GM19025 (cell line): ENCODE data around the gene PHACTR2.

Experiments used
- ATAC-seq: cut with Tn5 transposase; IDR thresholded peaks from one replicate; pipeline ENCODE4 v1.9.1; 2021; ENCODE audit warnings: mild to moderate bottlenecking, low read depth, moderate library complexity; ENCODE audit not compliant: unreplicated experiment

PHACTR2 gene

DNA sequence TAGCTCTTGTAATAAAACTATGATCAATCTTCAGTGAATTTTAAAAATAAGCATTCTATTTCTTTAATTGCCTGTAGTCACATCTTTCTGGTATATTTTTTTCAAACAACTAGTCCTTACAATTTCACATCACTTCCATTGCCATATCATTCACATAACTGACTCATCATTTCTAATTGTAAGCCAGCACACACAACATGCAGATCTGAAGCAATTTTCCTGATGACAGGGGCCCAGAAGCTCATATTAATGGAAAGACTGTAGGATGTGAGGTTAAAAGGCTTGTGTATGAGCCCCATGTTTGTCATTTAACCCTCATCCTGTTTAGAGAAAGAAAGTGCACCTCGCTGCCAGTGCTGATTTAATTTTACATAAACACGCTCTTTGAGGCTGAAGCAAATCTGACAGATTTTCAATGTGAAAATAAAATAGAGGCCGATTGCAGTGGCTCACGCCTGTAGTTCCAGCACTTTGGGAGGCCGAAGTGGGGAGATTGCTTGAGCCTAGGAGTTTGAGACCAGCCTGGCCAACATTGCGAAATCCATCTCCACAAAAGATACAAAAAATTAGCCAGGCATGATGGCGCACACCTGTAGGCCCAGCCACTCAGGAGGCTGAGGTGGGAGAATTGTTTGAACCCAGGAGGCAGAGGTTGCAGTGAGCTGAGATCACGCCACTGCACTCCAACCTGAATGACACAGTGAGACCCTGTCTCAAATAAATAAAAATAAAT is 125.2 kb downstream of the PHACTR2 start:
- ATAC-seq: no peak

DNA sequence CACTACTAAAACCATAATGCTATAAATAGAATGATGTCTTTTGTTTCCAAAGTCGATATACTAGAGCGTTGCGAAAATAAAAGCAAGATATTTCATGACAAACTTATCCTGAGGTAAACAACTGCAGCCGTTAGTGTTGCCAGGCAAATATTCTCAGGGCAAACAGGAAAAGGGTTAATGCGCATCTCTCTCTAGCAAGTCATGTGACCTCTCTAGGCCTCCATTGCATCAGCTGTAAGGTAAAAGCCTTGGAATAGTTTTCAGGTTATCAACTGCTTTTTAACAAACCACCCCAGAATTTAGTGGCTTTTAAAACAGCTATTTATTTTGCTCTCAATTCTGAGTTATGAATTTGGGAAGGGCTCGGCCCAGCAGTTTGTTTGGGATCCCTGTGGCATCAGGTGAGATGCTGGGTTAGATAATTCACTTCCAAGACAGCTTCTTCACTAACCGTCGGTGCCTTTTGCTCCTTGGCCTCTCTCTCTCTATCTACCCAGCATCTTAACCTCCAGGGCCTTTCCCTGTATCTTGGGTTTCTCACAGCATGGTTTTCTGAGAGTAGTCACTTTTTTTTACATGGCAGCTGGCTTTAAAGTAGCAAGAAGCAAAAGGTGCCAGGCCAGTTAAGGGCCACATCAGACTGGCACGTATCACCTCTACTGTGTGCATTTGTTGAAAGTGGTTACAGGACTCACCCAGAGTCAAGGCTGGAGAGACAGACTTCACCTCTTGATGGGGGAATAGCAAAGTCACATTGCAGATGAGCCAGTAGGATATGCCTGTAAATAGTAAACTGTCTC is 126.2 kb downstream of the PHACTR2 start:
- no peak for ATAC-seq

DNA sequence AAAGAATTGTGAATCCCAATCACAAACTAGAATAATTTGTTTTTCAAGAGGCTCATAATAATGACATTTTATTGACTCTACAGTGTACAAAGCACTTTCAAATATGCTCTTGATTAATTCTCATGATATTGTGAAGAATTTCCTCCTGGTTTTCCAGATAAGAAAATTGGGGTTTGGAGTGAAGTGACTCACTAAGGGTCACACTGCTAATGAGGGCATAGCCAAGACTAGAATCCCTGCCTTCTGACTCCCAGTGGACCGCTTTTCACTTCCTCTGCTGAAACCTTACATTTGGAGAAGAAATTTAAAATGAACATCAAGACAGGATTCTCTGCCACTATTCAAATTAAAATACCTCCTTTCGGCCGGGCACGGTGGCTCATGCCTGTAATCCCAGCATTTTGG is 127.1 kb downstream of the PHACTR2 start:
- no peak for ATAC-seq

DNA sequence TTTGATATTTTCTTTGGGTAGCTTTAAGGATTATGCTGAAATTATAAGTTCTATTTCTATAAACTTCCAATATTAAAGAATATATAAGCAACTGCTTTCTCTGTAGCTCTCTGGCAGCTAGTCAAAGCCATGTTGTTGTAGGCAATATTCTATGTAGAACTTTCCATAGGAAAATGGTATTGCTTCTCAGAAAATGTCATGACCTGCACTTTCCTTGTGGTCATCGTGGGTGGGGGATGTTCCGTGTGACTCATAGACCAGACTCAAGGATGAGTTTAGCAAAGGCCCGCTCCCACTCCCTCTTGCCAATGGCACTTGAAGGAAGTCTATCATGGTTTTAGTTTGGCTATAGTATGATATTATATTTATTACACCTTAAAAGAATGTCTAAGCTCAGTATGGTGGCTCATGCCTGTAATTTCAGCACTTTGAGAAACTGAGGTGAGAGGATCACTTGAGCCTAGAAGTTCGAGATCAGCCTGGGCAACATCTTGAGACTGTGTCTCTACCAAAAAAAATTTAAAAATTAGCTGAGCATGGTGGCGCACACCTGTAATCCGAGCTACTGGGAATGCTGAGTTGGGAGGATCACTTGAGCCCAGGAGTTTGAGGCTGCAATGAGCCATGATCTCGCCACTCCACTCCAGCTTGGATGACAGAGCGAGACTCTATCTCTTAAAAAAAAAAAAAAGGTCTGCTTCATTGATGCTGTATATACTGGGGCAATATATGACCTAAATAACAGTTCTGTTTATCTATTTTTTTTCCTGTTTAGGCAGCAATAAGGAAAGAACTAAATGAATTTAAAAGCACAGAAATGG is 128.7 kb downstream of the PHACTR2 start:
- ATAC-seq: no peak

DNA sequence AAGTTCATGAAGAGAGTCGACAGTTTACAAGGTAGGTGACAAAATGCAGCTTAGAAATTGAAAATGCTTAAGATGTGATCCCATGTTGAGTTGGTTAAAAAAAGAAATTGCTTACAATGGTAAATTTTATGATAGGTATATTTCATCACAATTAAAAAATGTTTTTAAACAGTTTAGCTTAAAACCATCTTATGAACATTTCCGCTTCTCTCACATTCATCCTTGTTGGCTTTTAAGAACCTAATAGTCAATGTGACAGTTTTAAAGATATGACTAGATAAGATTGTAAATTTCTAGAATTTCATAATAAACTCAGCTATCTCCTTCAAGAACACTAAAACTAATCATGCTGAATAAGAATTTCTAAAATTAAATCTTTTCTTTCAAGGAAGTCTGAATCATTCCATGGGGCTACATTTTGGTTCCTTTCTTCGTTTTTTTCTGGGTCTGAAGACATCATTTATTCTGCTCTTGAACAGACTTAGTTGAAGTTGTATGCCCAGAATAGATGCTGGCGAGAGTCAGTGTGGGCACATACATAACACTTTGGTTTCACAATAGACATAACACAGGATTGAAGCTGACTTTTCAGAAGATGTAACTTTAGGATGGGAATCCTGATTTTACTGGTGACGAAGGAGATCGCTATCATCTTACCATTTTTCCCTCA is 129.5 kb downstream of the PHACTR2 start:
- ATAC-seq: no peak

- ATAC-seq: no peak
Measured at GRCh38 chr6:143810745-143811144, 133.0 kb downstream of the PHACTR2 start.

GRCh38 chr6:143811501-143812157 is 133.9 kb downstream of the PHACTR2 start:
- no peak for ATAC-seq

- ATAC-seq: no peak
Measured at GRCh38 chr6:143817621-143818020, 139.9 kb downstream of the PHACTR2 start.

GRCh38 chr6:143821359-143821758 is 143.6 kb downstream of the PHACTR2 start:
- no peak for ATAC-seq

DNA sequence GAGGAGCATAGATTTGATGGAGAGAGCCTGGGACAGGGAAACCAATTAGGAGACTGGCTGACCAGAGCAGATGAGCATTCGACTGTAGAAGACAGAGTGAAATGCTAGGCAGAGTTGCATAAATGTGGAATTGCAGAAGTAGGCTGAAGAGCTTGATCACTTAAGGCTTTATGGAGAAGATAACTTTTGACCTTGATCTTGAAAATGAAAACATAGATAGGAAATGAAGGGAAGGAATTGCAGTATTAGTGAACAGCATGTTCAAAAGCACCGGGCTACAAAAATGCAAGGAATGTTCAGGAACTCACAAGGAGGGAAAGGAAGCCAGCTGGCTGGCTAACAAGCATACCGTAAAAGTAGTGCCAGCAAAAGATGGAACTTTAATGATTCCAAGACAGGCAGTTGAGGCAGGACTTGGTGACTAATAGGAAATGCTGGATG is 144.8 kb downstream of the PHACTR2 start:
- ATAC-seq: no peak

DNA sequence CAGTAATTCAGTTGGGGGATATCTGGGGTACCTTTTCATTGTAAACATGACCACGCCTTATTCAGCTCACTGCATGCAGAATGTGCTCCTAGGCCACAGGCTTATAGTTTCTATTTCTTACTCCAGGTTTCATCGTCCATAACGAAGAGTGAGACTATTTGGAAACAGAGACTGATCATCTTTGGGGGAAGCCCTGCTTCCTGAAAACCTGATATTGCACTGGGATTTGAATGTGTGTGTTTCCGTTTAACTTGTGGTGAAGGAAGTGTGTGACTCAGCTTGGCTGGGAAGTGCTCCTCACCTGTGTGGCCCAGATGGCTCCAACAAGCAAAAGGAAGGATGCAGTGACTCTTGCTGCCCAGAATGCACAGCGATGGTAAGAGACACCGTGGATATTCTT is 145.8 kb downstream of the PHACTR2 start:
- no peak for ATAC-seq

- ATAC-seq: no peak
Measured at GRCh38 chr6:143828572-143828971, 150.8 kb downstream of the PHACTR2 start.

DNA sequence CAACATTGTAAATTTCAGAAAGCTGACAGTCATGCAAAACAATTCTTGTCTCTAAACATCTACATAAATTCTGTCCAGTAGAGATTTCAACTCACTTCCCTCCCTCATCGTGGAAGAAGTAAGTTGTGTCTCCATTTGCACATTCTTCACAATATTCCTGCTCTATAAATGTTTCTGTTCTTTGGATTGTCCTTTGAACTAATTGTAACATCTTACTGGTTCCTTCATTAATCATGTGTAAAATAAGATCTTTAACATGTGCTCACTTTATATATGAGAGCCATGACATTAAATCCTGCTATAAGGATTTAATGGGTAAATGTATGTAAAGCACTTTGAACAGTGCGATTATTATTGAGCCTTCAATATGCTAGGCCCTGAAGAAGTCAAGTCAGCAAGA is 158.4 kb downstream of the PHACTR2 start:
- ATAC-seq: no peak

- no peak for ATAC-seq
Measured at GRCh38 chr6:143838395-143838794, 160.6 kb downstream of the PHACTR2 start.

DNA sequence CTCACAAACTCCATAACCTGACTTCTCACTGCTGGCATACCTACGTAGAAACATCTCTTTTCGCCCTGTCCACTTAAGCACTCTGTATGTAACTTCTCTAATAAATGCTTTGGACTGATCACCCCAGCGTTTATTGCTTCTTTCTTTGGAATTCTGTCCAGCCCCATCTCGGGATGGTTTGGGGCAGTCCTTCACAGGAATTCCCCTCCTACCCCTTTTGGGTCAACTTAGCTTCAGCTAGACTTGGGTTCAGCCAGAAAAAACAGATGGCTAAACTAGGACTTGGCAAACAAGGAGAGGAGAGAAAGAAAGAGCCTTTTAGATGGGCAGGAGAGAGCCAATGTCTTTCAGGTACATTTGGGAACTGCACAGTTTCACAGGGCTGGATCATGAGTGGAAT is 161.4 kb downstream of the PHACTR2 start:
- ATAC-seq: no peak

GRCh38 chr6:143840595-143841265 is 163.0 kb downstream of the PHACTR2 start:
- ATAC-seq: no peak

DNA sequence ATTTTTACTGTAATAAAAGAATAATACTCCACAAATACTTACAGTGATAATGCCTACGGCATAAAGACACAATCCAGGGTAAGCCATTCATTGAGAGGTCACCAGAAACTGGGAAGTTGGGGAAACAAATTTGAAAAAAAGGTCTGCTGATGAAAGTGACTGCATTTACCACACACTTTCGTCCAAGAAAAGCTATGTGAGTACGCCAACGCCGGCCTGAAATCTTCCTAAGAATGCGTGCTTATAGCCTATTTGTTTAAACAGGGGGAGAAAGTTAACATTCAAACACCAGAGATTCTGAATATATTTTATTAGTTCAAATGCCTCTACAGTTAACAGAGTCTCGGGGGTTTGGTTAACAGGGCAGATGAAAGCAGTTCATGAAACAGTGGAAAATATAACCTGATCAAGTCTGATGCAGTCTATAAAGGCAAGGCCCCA is 164.7 kb downstream of the PHACTR2 start:
- ATAC-seq: no peak

DNA sequence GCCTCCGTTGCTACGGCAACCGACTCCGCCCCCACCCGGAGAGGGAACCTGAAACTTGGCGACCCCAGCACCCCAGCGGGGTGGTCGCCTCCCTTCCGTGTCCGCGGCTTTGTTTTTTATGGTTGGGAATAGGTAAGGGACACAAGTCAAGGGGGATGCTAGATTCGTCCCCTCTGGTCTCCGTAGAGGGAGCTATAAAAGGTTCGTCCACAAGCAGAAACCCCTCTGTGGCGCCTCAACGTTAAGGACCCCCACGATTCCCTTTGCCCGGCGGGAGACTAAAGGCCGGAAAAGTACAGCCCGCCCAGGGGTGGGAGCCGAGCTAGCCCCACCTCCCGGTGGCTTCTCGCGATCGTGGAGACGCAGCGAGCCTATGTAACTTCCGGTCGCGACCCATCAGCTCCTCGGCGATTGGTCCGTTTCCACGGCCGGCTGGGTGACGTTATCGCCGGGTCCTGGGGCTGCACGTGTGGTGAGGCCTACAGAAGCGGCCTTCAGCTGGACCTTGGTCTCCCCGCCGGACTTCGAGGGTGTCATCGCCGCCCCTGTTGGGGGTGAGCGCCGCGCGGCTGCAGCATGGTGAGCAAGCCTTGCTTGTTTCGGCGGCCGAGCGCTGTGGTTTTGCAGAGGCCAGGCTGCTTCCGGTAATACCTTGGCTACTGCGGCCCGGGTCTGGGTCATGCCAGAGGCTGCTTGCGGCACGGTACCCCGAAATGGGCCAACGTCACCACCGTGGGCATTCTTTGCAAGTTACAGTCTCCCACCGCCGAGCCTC is 165.3 kb downstream of the PHACTR2 start, which contains the start of gene LTV1:
Gene LTV1 (plus strand): TSS at position 437 of the 775 bp plus-strand sequence. CDS start 140 bp downstream, at position 577.
- ATAC-seq: peak; percentile 99

DNA sequence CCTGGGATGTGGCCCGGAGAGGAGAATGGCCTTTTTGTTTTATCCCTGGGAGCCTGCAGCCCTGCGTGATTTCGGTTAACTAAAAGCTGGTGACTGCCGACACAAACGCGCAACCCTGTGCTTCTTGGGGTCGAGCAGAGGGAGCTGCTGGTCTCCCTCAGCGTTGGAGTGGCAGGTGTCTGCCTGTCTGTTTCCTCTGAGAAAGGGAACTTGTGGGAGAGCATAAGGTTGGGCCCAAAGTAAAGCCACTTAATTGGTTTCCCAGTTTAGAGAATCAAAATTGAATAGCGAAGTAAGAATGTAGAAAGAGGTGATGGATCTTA is 165.9 kb downstream of the PHACTR2 start:
- no peak for ATAC-seq
